HEK293 (cell line): ENCODE data around the gene SYT14.

Source experiments
- CTCF ChIA-PET: fragments of 350-600 bp; formaldehyde crosslinking; extraction: SDS; loops from one replicate; lab custom pipeline; 2021; ENCODE audit warnings: antibody characterized with exemption; lab: Yijun Ruan, JAX
- POLR2A ChIA-PET: fragments of 300-600 bp; formaldehyde crosslinking; extraction: SDS; loops from one replicate; lab custom pipeline; 2020; ENCODE audit warnings: antibody characterized with exemption, inconsistent platforms; lab: Yijun Ruan, JAX
- H3K27ac ChIP-seq: fragments of 200-500 bp; sonication (Bioruptor generic); 2 replicates; pipeline ENCODE4 v1.5.1; 2014; ENCODE audit warnings: low read depth, low read length, control low read depth, inconsistent platforms; ENCODE audit errors: extremely low read depth
- H3K36me3 ChIP-seq, 2 experiments: fragments of 200-500 bp in 1 of 2; sonication (Bioruptor generic) in 1 of 2; 1 replicate in 1 of 2; 2 replicates in 1 of 2; pipeline ENCODE4 v1.5.1; 2014 to 2017; ENCODE audit warnings: inconsistent platforms in 2 of 2, low read length in 2 of 2; ENCODE audit not compliant: control insufficient read depth in 2 of 2, insufficient read depth in 1 of 2
- H3K4me1 ChIP-seq: fragments of 200-500 bp; sonication (Bioruptor generic); 2 replicates; pipeline ENCODE4 v1.5.1; 2014; ENCODE audit warnings: mild to moderate bottlenecking, low read length, inconsistent platforms; ENCODE audit not compliant: control insufficient read depth, insufficient read depth
- H3K4me3 ChIP-seq: 2 replicates; pipeline ENCODE4 v1.5.1; 2011; ENCODE audit warnings: low read depth, mild to moderate bottlenecking, control low read depth, low read length, moderate library complexity
- H3K9me3 ChIP-seq: fragments of 200-500 bp; sonication (Bioruptor generic); 2 replicates; pipeline ENCODE4 v1.5.1; 2014; ENCODE audit warnings: low read depth, low read length, inconsistent platforms; ENCODE audit not compliant: control insufficient read depth, insufficient read depth
- FEZF1 ChIP-seq: fragments of 450-650 bp; formaldehyde crosslinking; IDR thresholded peaks from 2 replicates; pipeline ENCODE4 v1.5.1; 2016; ENCODE audit warnings: missing biosample characterization, missing genetic modification characterization
- KLF10 ChIP-seq: fragments of 450-650 bp; IDR thresholded peaks from 2 replicates; pipeline ENCODE4 v1.5.1; 2018; ENCODE audit warnings: missing biosample characterization, mild to moderate bottlenecking, missing genetic modification characterization
- MEIS1 ChIP-seq: sonication (generic); formaldehyde crosslinking; IDR thresholded peaks from 2 replicates; pipeline ENCODE4 v1.8.1; 2022; ENCODE audit warnings: missing genetic modification reagents, mild to moderate bottlenecking, borderline replicate concordance
- OSR2 ChIP-seq: fragments of 450-650 bp; formaldehyde crosslinking; IDR thresholded peaks from 2 replicates; pipeline ENCODE4 v1.5.1; 2016; ENCODE audit warnings: missing biosample characterization, missing genetic modification characterization
- ZBTB20 ChIP-seq: fragments of 450-650 bp; formaldehyde crosslinking; IDR thresholded peaks from 2 replicates; pipeline ENCODE4 v1.5.1; 2016; ENCODE audit warnings: missing biosample characterization, missing genetic modification characterization
- ZBTB7A ChIP-seq: fragments of 450-650 bp; formaldehyde crosslinking; IDR thresholded peaks from 2 replicates; pipeline ENCODE4 v1.5.1; 2016; ENCODE audit warnings: low read depth, missing biosample characterization, missing genetic modification characterization
- ZEB2 ChIP-seq: fragments of 450-650 bp; formaldehyde crosslinking; IDR thresholded peaks from 2 replicates; pipeline ENCODE4 v1.5.1; 2016; ENCODE audit warnings: missing biosample characterization, missing genetic modification characterization
- ZNF2 ChIP-seq: fragments of 450-650 bp; formaldehyde crosslinking; IDR thresholded peaks from 2 replicates; pipeline ENCODE4 v1.5.1; 2016; ENCODE audit warnings: missing biosample characterization, missing genetic modification characterization
- ZNF221 ChIP-seq: fragments of 450-650 bp; formaldehyde crosslinking; IDR thresholded peaks from 2 replicates; pipeline ENCODE4 v1.5.1; 2017; ENCODE audit warnings: missing biosample characterization, missing genetic modification characterization, borderline replicate concordance
- ZNF223 ChIP-seq: fragments of 450-650 bp; formaldehyde crosslinking; IDR thresholded peaks from 2 replicates; pipeline ENCODE4 v1.5.1; 2016; ENCODE audit warnings: missing biosample characterization, missing genetic modification characterization
- ZNF350 ChIP-seq: fragments of 450-650 bp; formaldehyde crosslinking; IDR thresholded peaks from 2 replicates; pipeline ENCODE4 v1.5.0; 2017; ENCODE audit warnings: missing biosample characterization, mild to moderate bottlenecking, missing genetic modification characterization
- ZNF433 ChIP-seq: fragments of 450-650 bp; formaldehyde crosslinking; IDR thresholded peaks from 2 replicates; pipeline ENCODE4 v1.5.1; 2016; ENCODE audit warnings: missing biosample characterization, missing genetic modification characterization, low read depth
- ZNF560 ChIP-seq: fragments of 450-650 bp; formaldehyde crosslinking; IDR thresholded peaks from 2 replicates; pipeline ENCODE4 v1.5.1; 2017; ENCODE audit warnings: missing biosample characterization, missing genetic modification characterization, borderline replicate concordance
- ZNF610 ChIP-seq: fragments of 450-650 bp; formaldehyde crosslinking; IDR thresholded peaks from 2 replicates; pipeline ENCODE4 v1.5.1; 2016; ENCODE audit warnings: missing biosample characterization, missing genetic modification characterization, borderline replicate concordance
- ZNF664 ChIP-seq: fragments of 450-650 bp; formaldehyde crosslinking; IDR thresholded peaks from 2 replicates; pipeline ENCODE4 v1.5.1; 2016; ENCODE audit warnings: missing biosample characterization, missing genetic modification characterization
- ZNF701 ChIP-seq: fragments of 450-650 bp; formaldehyde crosslinking; IDR thresholded peaks from 2 replicates; pipeline ENCODE4 v1.5.1; 2016; ENCODE audit warnings: missing biosample characterization, missing genetic modification characterization
- ZNF837 ChIP-seq: fragments of 450-650 bp; formaldehyde crosslinking; IDR thresholded peaks from 2 replicates; pipeline ENCODE4 v1.5.1; 2016; ENCODE audit warnings: missing biosample characterization, missing genetic modification characterization
- ZNF843 ChIP-seq: fragments of 450-650 bp; formaldehyde crosslinking; IDR thresholded peaks from 2 replicates; pipeline ENCODE4 v1.5.1; 2016; ENCODE audit warnings: missing biosample characterization, missing genetic modification characterization
- TF ChIP-seq, protein P1 (sequence below): fragments of 450-650 bp; formaldehyde crosslinking; optimal IDR thresholded peaks from 2 replicates; pipeline ENCODE3; 2016; ENCODE audit warnings: missing biosample characterization, mild to moderate bottlenecking, missing genetic modification characterization
- TF ChIP-seq, protein P2 (sequence below): fragments of 450-650 bp; formaldehyde crosslinking; IDR thresholded peaks from 2 replicates; pipeline ENCODE4 v1.5.1; 2016; ENCODE audit warnings: missing biosample characterization, missing genetic modification characterization
- TF ChIP-seq, protein P3 (sequence below): fragments of 450-650 bp; formaldehyde crosslinking; IDR thresholded peaks from 2 replicates; pipeline ENCODE4 v1.5.1; 2017; ENCODE audit warnings: missing biosample characterization, mild to moderate bottlenecking, missing genetic modification characterization, moderate library complexity
- TF ChIP-seq, protein P4 (sequence below): fragments of 450-650 bp; formaldehyde crosslinking; IDR thresholded peaks from 2 replicates; pipeline ENCODE4 v1.5.1; 2016; ENCODE audit warnings: missing biosample characterization, missing genetic modification characterization, low read depth
- TF ChIP-seq, protein P5 (sequence below): fragments of 450-650 bp; IDR thresholded peaks from 2 replicates; pipeline ENCODE4 v1.5.1; 2018; ENCODE audit warnings: missing biosample characterization, mild to moderate bottlenecking, missing genetic modification characterization
- TF ChIP-seq, protein P6 (sequence below): fragments of 450-650 bp; formaldehyde crosslinking; conservative IDR thresholded peaks from 2 replicates; pipeline ENCODE4 v1.5.1; 2016; ENCODE audit warnings: low read depth, missing biosample characterization, missing genetic modification characterization

The SYT14 gene

DNA sequence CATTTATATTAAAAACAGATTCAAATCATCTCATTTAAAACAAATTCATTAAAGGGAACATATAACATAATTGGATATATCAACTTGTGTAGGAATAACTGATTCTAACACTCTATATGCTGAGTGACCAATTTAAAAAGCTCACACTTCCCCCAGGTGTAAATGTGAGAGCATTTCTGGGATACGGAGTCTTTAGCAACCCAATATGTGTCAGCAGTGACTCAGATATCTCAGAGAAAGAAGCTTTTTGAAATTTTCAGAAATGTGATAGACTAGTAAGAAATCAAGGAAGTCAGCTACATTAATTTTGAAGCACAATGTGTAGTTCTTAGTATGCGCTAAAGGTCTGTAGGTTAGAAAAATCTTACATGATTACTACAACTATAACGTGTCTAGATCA, 206.7 kb downstream of the SYT14 start:
- ChIA-PET POLR2A (interaction anchor here (1.5 kb wide), 1 partner anchor 166 kb away, joined by 3 read pairs; no protein-coding TSS in a partner anchor), CTCF (interaction anchor here (0.6 to 4.6 kb wide), 11 partner anchors 8 to 259 kb away, joined by 3 to 71 read pairs (median 4); no protein-coding TSS in a partner anchor)
- Histone ChIP-seq H3K4me1 (no peaks in the 10 kb centered on the region), H3K9me3 (no peaks in the 10 kb centered on the region), H3K4me3 (no peak overlapping the region), H3K27ac (no peak overlapping the region), H3K36me3 (no peaks in the 10 kb centered on the region)
- TF ChIP-seq, protein P1, sequence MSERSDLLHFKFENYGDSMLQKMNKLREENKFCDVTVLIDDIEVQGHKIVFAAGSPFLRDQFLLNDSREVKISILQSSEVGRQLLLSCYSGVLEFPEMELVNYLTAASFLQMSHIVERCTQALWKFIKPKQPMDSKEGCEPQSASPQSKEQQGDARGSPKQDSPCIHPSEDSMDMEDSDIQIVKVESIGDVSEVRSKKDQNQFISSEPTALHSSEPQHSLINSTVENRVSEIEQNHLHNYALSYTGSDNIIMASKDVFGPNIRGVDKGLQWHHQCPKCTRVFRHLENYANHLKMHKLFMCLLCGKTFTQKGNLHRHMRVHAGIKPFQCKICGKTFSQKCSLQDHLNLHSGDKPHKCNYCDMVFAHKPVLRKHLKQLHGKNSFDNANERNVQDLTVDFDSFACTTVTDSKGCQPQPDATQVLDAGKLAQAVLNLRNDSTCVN = no peak
- TF ChIP-seq, protein P2, sequence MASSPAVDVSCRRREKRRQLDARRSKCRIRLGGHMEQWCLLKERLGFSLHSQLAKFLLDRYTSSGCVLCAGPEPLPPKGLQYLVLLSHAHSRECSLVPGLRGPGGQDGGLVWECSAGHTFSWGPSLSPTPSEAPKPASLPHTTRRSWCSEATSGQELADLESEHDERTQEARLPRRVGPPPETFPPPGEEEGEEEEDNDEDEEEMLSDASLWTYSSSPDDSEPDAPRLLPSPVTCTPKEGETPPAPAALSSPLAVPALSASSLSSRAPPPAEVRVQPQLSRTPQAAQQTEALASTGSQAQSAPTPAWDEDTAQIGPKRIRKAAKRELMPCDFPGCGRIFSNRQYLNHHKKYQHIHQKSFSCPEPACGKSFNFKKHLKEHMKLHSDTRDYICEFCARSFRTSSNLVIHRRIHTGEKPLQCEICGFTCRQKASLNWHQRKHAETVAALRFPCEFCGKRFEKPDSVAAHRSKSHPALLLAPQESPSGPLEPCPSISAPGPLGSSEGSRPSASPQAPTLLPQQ (tag by site-specific recombination) = no peak
- TF ChIP-seq, protein P3, sequence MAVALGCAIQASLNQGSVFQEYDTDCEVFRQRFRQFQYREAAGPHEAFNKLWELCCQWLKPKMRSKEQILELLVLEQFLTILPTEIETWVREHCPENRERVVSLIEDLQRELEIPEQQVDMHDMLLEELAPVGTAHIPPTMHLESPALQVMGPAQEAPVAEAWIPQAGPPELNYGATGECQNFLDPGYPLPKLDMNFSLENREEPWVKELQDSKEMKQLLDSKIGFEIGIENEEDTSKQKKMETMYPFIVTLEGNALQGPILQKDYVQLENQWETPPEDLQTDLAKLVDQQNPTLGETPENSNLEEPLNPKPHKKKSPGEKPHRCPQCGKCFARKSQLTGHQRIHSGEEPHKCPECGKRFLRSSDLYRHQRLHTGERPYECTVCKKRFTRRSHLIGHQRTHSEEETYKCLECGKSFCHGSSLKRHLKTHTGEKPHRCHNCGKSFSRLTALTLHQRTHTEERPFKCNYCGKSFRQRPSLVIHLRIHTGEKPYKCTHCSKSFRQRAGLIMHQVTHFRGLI (tag by site-specific recombination) = no peak
- TF ChIP-seq ZNF560 (tag by site-specific recombination) (no peak), KLF10 (tag by site-specific recombination) (no peak), ZNF350 (tag by site-specific recombination) (no peak), ZBTB20 (tag by site-specific recombination) (no peak), ZNF664 (no peak), ZNF433 (no peak)
- TF ChIP-seq, protein P4, sequence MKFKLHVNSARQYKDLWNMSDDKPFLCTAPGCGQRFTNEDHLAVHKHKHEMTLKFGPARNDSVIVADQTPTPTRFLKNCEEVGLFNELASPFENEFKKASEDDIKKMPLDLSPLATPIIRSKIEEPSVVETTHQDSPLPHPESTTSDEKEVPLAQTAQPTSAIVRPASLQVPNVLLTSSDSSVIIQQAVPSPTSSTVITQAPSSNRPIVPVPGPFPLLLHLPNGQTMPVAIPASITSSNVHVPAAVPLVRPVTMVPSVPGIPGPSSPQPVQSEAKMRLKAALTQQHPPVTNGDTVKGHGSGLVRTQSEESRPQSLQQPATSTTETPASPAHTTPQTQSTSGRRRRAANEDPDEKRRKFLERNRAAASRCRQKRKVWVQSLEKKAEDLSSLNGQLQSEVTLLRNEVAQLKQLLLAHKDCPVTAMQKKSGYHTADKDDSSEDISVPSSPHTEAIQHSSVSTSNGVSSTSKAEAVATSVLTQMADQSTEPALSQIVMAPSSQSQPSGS (tag by site-specific recombination) = no peak

DNA sequence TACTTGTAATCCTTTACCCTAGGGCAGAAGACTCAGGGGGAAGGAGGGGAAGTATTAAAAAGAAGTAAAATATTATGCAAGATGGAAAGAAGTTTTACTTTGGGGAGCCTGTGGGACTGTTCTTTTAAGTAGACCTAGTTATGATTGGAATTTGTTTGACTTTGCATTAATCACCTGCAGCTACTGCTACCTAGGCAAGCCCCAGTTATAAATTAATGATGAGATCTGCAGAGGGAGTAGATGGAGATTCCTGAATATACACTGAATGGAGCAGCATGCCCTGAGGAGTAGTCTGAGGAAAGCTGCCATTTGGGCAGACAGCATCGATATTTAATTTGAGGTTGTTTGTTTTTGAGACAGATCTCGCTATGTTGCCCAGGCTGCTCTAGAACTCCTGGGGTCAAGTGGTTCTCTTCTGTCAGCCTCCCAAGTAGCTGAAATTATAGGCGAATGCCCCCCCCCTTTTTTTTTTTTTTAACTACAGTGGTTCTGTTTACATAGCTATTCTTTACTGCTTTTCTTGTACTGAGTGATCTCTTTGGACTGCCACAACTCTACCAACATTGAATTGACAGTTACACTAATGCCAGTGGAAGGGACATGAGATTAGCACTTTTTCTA, 213.1 kb downstream of the SYT14 start:
- CTCF ChIA-PET = interaction anchor here (0.6 to 1.2 kb wide), 5 partner anchors 114 to 1177 kb away, joined by 3 read pairs; no protein-coding TSS in a partner anchor
- no peak overlapping the region for H3K27ac ChIP-seq
- no peaks in the 10 kb centered on the region for H3K9me3 ChIP-seq
- POLR2A ChIA-PET = interaction anchor here (0.9 to 1.5 kb wide), 4 partner anchors 71 to 251 kb away, joined by 3 to 5 read pairs (median 4); no protein-coding TSS in a partner anchor
- peaks cover 10% of the 10 kb centered on the region for H3K4me1 ChIP-seq
- no peaks in the 10 kb centered on the region for H3K36me3 ChIP-seq
- H3K4me3 ChIP-seq = no peak overlapping the region
- TF ChIP-seq ZNF701 (tag by site-specific recombination) (no peak), ZEB2 (tag by site-specific recombination) (no peak), ZNF221 (tag by site-specific recombination) (no peak), OSR2 (peak; percentile 78), ZNF223 (tag by site-specific recombination) (no peak), FEZF1 (peak; percentile 56), ZNF843 (tag by site-specific recombination) (peak; percentile 58; the same call in 1 of the 2 replicates), MEIS1 (no peak), ZNF2 (no peak), ZNF837 (tag by site-specific recombination) (no peak), ZNF610 (tag by site-specific recombination) (no peak), ZBTB7A (tag by site-specific recombination) (no peak), ZNF433 (no peak)
- TF ChIP-seq, protein P5, sequence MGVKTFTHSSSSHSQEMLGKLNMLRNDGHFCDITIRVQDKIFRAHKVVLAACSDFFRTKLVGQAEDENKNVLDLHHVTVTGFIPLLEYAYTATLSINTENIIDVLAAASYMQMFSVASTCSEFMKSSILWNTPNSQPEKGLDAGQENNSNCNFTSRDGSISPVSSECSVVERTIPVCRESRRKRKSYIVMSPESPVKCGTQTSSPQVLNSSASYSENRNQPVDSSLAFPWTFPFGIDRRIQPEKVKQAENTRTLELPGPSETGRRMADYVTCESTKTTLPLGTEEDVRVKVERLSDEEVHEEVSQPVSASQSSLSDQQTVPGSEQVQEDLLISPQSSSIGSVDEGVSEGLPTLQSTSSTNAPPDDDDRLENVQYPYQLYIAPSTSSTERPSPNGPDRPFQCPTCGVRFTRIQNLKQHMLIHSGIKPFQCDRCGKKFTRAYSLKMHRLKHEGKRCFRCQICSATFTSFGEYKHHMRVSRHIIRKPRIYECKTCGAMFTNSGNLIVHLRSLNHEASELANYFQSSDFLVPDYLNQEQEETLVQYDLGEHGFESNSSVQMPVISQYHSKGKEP (tag by site-specific recombination) = no peak
- TF ChIP-seq, protein P6, sequence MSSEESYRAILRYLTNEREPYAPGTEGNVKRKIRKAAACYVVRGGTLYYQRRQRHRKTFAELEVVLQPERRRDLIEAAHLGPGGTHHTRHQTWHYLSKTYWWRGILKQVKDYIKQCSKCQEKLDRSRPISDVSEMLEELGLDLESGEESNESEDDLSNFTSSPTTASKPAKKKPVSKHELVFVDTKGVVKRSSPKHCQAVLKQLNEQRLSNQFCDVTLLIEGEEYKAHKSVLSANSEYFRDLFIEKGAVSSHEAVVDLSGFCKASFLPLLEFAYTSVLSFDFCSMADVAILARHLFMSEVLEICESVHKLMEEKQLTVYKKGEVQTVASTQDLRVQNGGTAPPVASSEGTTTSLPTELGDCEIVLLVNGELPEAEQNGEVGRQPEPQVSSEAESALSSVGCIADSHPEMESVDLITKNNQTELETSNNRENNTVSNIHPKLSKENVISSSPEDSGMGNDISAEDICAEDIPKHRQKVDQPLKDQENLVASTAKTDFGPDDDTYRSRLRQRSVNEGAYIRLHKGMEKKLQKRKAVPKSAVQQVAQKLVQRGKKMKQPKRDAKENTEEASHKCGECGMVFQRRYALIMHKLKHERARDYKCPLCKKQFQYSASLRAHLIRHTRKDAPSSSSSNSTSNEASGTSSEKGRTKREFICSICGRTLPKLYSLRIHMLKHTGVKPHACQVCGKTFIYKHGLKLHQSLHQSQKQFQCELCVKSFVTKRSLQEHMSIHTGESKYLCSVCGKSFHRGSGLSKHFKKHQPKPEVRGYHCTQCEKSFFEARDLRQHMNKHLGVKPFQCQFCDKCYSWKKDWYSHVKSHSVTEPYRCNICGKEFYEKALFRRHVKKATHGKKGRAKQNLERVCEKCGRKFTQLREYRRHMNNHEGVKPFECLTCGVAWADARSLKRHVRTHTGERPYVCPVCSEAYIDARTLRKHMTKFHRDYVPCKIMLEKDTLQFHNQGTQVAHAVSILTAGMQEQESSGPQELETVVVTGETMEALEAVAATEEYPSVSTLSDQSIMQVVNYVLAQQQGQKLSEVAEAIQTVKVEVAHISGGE (tag by site-specific recombination) = no peak
